Left ventricle myocardium inferior (tissue), 1 donor: ENCODE results near the gene TNFSF10. TPM values are rescaled to one million over a fixed set of nuclear protein-coding genes. Genes with fewer than 3 reads are reported as not detected.

Experiments used
- DNase-seq: peaks from one replicate; pipeline ENCODE4 v3.0.0-alpha.2; 2020
- H3K27ac ChIP-seq: fragments of 200-600 bp; replicated peaks from 2 replicates; pipeline ENCODE4 v1.8.0; 2021
- H3K27me3 ChIP-seq: fragments of 200-600 bp; 2 replicates; pipeline ENCODE4 v1.8.0; 2021; ENCODE audit warnings: low read depth
- H3K36me3 ChIP-seq: fragments of 200-600 bp; 2 replicates; pipeline ENCODE4 v1.8.0; 2021
- H3K4me1 ChIP-seq: fragments of 200-600 bp; 2 replicates; pipeline ENCODE4 v1.8.0; 2021
- H3K4me3 ChIP-seq: fragments of 200-600 bp; 2 replicates; pipeline ENCODE4 v1.8.0; 2021; ENCODE audit warnings: mild to moderate bottlenecking, moderate library complexity
- H3K9me3 ChIP-seq: fragments of 200-600 bp; replicated peaks from 2 replicates; pipeline ENCODE4 v1.8.0; 2021
- CTCF ChIP-seq: fragments of 200-600 bp; IDR thresholded peaks from 2 replicates; pipeline ENCODE4 v1.8.0; 2021; ENCODE audit warnings: antibody characterized with exemption, mild to moderate bottlenecking, borderline replicate concordance
- intact Hi-C: fragments of 100-400 bp; cut with micrococcal nuclease; formaldehyde crosslinking; loops from one replicate; pipeline ENCODE4 v1.11.0; 2022
- total RNA-seq: library from RNA; stranded (reverse); fragmentation: NEBNext Ultra II Directional; extraction: Animal tissue kit (Norgen Biotek cat#: 25700); gene quantifications from one replicate; pipeline ENCODE4 v1.2.1, GENCODE V29; 2021
- donor health status: DM: no; HTN: yes; CAD: no; lungs with severe emphysema.

The TNFSF10 gene
- total RNA-seq, 1 donor from 2014 or later, result 12.6 TPM

- Histone ChIP-seq H3K36me3 (no peaks in the 10 kb centered on the region), H3K27ac (peak overlapping the region; percentile 72), H3K4me3 (no peak overlapping the region), H3K9me3 (no peaks in the 10 kb centered on the region), H3K4me1 (peaks cover 22% of the 10 kb centered on the region), H3K27me3 (no peaks in the 10 kb centered on the region)
- no peak for TF ChIP-seq CTCF
- intact Hi-C loops, result no loop called here
- DNase-seq, result no peak
Observed at GRCh38 chr3:172557515-172558220, 34.4 kb upstream of the TNFSF10 start.

GRCh38 chr3:172553526-172554252, 30.5 kb upstream of the TNFSF10 start:
- no peak for TF ChIP-seq CTCF
- Histone ChIP-seq H3K4me1 (peaks cover 13% of the 10 kb centered on the region), H3K36me3 (no peaks in the 10 kb centered on the region), H3K27me3 (no peaks in the 10 kb centered on the region), H3K9me3 (no peaks in the 10 kb centered on the region), H3K4me3 (no peak overlapping the region), H3K27ac (no peak overlapping the region)
- intact Hi-C loops, result no loop called here
- no peak for DNase-seq

GRCh38 chr3:172552607-172553006, 29.4 kb upstream of the TNFSF10 start:
- no peak overlapping the region for H3K4me3 ChIP-seq
- H3K27me3 ChIP-seq, result no peaks in the 10 kb centered on the region
- peaks cover 8% of the 10 kb centered on the region for H3K4me1 ChIP-seq
- H3K9me3 ChIP-seq, result no peaks in the 10 kb centered on the region
- no peaks in the 10 kb centered on the region for H3K36me3 ChIP-seq
- TF ChIP-seq CTCF, result no peak
- H3K27ac ChIP-seq, result no peak overlapping the region
- intact Hi-C loops, result no loop called here
- no peak for DNase-seq

GRCh38 chr3:172551874-172552273, 28.6 kb upstream of the TNFSF10 start:
- Histone ChIP-seq H3K36me3 (no peaks in the 10 kb centered on the region), H3K9me3 (no peaks in the 10 kb centered on the region), H3K4me3 (no peak overlapping the region), H3K4me1 (peaks cover 8% of the 10 kb centered on the region), H3K27ac (no peak overlapping the region), H3K27me3 (no peaks in the 10 kb centered on the region)
- no peak for TF ChIP-seq CTCF
- no peak for DNase-seq
- intact Hi-C loops, result no loop called here

- intact Hi-C loops, result no loop called here
Observed at GRCh38 chr3:172550347-172550943, 27.2 kb upstream of the TNFSF10 start.

More at GRCh38 chr3:172550347-172550943, 27.2 kb upstream of the TNFSF10 start:
- no peaks in the 10 kb centered on the region for H3K36me3 ChIP-seq
- H3K27me3 ChIP-seq, result no peaks in the 10 kb centered on the region
- H3K27ac ChIP-seq, result no peak overlapping the region
- no peaks in the 10 kb centered on the region for H3K9me3 ChIP-seq
- no peak overlapping the region for H3K4me3 ChIP-seq
- DNase-seq, result no peak
- TF ChIP-seq CTCF, result no peak
- peaks cover 17% of the 10 kb centered on the region for H3K4me1 ChIP-seq
